Spleen (tissue), 11 donors: ENCODE data around the gene CERS5. TPM values are rescaled to one million over a fixed set of nuclear protein-coding genes. Genes with fewer than 3 reads are reported as not detected.

ENCODE experiments used
- DNase-seq: peaks from one replicate; pipeline ENCODE4 v3.0.0-alpha.2; 2020
- H3K27ac ChIP-seq, 8 donors: fragments of 200-600 bp; sonication (generic) in 7 of 8; 1 replicate in 4 of 8; 2 replicates in 4 of 8; pipeline versions ENCODE4 v1.5.0 to v1.8.0; 2016 to 2021; ENCODE audit warnings: inconsistent platforms in 4 of 8, mild to moderate bottlenecking in 4 of 8, moderate library complexity in 1 of 8
- H3K27me3 ChIP-seq, 7 donors: fragments of 200-600 bp; sonication (generic) in 6 of 7; replicated peaks in 1 of 7; 1 replicate in 4 of 7; 2 replicates in 3 of 7; pipeline versions ENCODE4 v1.5.0 to v1.8.0; 2016 to 2021; ENCODE audit warnings: inconsistent platforms in 3 of 7, mild to moderate bottlenecking in 1 of 7
- H3K36me3 ChIP-seq, 6 donors: fragments of 200-600 bp; sonication (generic) in 5 of 6; 1 replicate in 4 of 6; 2 replicates in 2 of 6; pipeline versions ENCODE4 v1.5.0 to v1.8.0; 2016 to 2021; ENCODE audit warnings: inconsistent platforms in 2 of 6
- H3K4me1 ChIP-seq, 6 donors: fragments of 200-600 bp; sonication (generic) in 5 of 6; 1 replicate in 3 of 6; 2 replicates in 3 of 6; pipeline versions ENCODE4 v1.5.0 to v1.8.0; 2016 to 2021; ENCODE audit warnings: inconsistent platforms in 3 of 6
- H3K4me3 ChIP-seq, 8 donors: fragments of 200-600 bp; sonication (generic) in 7 of 8; 1 replicate in 4 of 8; 2 replicates in 4 of 8; pipeline versions ENCODE4 v1.5.0 to v1.8.0; 2016 to 2021; ENCODE audit warnings: inconsistent platforms in 4 of 8, mild to moderate bottlenecking in 4 of 8, moderate library complexity in 2 of 8
- H3K9me3 ChIP-seq, 8 donors: fragments of 200-600 bp; sonication (generic) in 7 of 8; 1 replicate in 4 of 8; 2 replicates in 4 of 8; pipeline versions ENCODE4 v1.5.0 to v1.8.0; 2016 to 2021; ENCODE audit warnings: inconsistent platforms in 4 of 8
- CTCF ChIP-seq, 11 experiments: fragments of 200-600 bp in 7 of 11; fragments of 450-650 bp in 4 of 11; sonication (generic) in 4 of 11; IDR thresholded peaks in 8 of 11; conservative IDR thresholded peaks in 3 of 11; 1 replicate in 7 of 11; 2 replicates in 4 of 11; pipeline versions ENCODE4 v1.4.0 to v1.8.0; 2016 to 2021; ENCODE audit warnings: antibody characterized with exemption in 11 of 11, inconsistent platforms in 4 of 11, mild to moderate bottlenecking in 1 of 11
- POLR2A ChIP-seq, 3 donors: fragments of 450-650 bp; IDR thresholded peaks; one replicate each; pipeline ENCODE4 v1.5.1; 2017; ENCODE audit warnings: antibody characterized with exemption in 3 of 3, mild to moderate bottlenecking in 1 of 3
- POLR2AphosphoS5 ChIP-seq, 3 donors: sonication (generic); formaldehyde crosslinking; IDR thresholded peaks; one replicate each; pipeline ENCODE4 v1.5.1; 2017; ENCODE audit warnings: antibody characterized with exemption in 3 of 3
- WGBS, 5 donors: extraction: QIAGEN DNeasy Blood & Tissue Kit in 3 of 5; methylation state at CpG; one replicate each; pipeline versions ENCODE4 v1.1.5 to v1.1.7; 2013 to 2018; 5-methylcytosine and 5-hydroxymethylcytosine counted together
- intact Hi-C: fragments of 100-400 bp; cut with DNase I; formaldehyde crosslinking; loops from one replicate; pipeline ENCODE4 v1.15.0; 2023; ENCODE audit warnings: low total_unique reads
- polyA plus RNA-seq, 3 donors: library from polyadenylated mRNA; stranded (reverse); fragments of 200-250 nt; gene quantifications; one replicate each; pipeline ENCODE4 v1.2.1, GENCODE V29; 2013
- total RNA-seq, 7 donors: library from RNA; depleted of rRNA in 3 of 7; stranded (reverse); fragments of >200 nt in 3 of 7; fragmentation: NEBNext Ultra II Directional in 4 of 7; extraction: Animal tissue kit (Norgen Biotek cat#: 25700) in 4 of 7; gene quantifications; one replicate each; pipeline versions ENCODE4 v1.1.0 to v1.2.1, GENCODE V29; 2016 to 2021
- donor health status: healthy with polysubstance abuse.
- donor health status: DM: no; HTN: no; CAD: no; lungs with moderate emphysema.
- donor health status: DM: no; HTN: no; CAD: no.
- donor health status: Bipolar disorder and iron deficiency.
- donor health status: healthy.
- donor health status: DM: no; HTN: no; CAD: no.
- donor health status: DM: yes; HTN: yes; CAD: no.

Gene CERS5
- total and polyA plus RNA-seq, 10 donors = 21.8 to 90.8 (median 43.6) TPM

DNA sequence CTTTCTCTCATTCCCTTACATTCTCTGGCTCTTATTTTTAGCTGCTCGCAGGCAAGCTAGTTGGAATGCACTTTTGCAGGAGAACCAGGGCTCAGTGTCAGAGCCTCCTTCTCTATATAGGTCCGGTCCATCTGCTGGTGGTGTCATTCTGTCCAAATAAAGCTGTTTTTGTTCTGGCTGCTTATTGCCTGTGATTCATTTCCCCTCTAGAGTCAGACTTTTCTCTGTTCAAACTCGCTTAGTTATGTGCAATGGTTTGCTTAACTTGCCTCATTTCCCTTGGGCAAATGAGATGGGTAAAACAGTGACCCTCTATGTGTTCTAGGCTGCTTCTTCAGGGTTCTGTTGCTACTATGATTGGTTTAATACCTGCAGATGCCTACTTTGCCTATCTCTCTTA lies 79.2 kb downstream of the CERS5 start:
- Histone ChIP-seq H3K27ac (peak overlapping the region in 3 of 8 donors; percentile 28 to 99 (median 31)), H3K36me3 (peaks cover 7 to 67% (median 57%) of the 10 kb centered on the region in 6 donors), H3K4me1 (peaks cover 7 to 53% (median 41%) of the 10 kb centered on the region in 6 donors), H3K4me3 (no peak overlapping the region), H3K9me3 (no peaks in the 10 kb centered on the region), H3K27me3 (no peaks in the 10 kb centered on the region)
- DNase-seq = no peak
- WGBS, 5 donors = 72 to 84% (median 73%) methylated on average over 3 of the region's 3 CpGs
- TF ChIP-seq POLR2AphosphoS5 (IDR thresholded peaks at IDR 0.05) = no peak
- no peak for TF ChIP-seq POLR2A (IDR thresholded peaks at IDR 0.05)
- TF ChIP-seq CTCF (IDR thresholded peaks at IDR 0.05 in 8 of 11, conservative IDR thresholded peaks at IDR 0.05 in 3 of 11) = no peak
- intact Hi-C loops = loop anchor here (5.0 kb wide), 1 partner anchor 79 kb away; the partner anchor contains the start of gene CERS5

DNA sequence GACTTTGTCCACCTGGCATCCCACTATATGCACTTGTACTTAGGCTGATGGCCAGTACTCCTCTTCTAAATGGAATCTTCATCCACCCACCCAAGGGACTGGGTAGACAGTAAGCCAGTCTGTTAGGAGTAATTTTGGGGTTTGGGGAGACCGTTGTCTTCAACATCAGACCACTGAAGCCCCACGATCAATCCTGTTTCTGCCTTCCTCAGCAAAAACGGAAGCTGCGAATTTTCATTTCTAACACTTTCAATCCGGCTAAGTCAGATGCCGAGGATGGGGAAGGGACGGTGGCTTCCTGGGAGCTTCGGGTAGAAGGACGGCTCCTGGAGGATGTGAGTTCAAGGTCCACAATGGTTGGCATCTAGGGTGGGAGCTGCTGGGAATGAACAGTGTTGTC lies 80.0 kb downstream of the CERS5 start:
- no peaks in the 10 kb centered on the region for H3K9me3 ChIP-seq
- H3K36me3 ChIP-seq = peaks cover 7 to 58% (median 49%) of the 10 kb centered on the region in 6 donors
- peak overlapping the region in 1 of 8 donors; percentile 99 for H3K27ac ChIP-seq
- H3K27me3 ChIP-seq = no peaks in the 10 kb centered on the region
- WGBS, 5 donors = 75 to 94% (median 85%) methylated on average over 9 of the region's 9 CpGs
- TF ChIP-seq CTCF (IDR thresholded peaks at IDR 0.05 in 8 of 11, conservative IDR thresholded peaks at IDR 0.05 in 3 of 11) (no peak), POLR2A (IDR thresholded peaks at IDR 0.05) (no peak), POLR2AphosphoS5 (IDR thresholded peaks at IDR 0.05) (no peak)
- intact Hi-C loops = loop anchor here (5.0 kb wide), 1 partner anchor 80 kb away; the partner anchor contains the start of gene CERS5
- peak; percentile 31 for DNase-seq
- no peak overlapping the region for H3K4me3 ChIP-seq
- peaks cover 7 to 53% (median 41%) of the 10 kb centered on the region in 6 donors for H3K4me1 ChIP-seq

DNA sequence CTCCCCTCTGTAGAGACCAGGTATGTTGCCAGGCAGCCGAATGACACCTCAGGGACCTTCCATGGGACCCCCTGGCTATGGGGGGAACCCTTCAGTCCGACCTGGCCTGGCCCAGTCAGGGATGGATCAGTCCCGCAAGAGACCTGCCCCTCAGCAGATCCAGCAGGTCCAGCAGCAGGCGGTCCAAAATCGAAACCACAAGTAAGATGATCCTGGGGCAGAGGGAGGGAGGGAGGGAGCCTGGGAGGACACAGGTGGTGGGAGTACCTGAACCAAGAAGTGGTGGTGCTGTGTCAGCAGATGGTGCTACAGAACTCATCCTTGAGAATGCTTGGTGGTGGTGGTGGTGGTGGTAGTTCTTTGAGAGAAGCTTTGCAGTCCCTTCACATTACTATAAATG lies 81.0 kb downstream of the CERS5 start:
- Histone ChIP-seq H3K27me3 (peaks cover 0 to under 1% (median 0%) of the 10 kb centered on the region in 7 donors), H3K36me3 (peaks cover 7 to 48% (median 39%) of the 10 kb centered on the region in 6 donors), H3K9me3 (no peaks in the 10 kb centered on the region), H3K4me3 (peak overlapping the region in 7 of 8 donors; percentile 74 to 97 (median 88)), H3K27ac (peak overlapping the region in 6 of 8 donors; percentile 95 to 99 (median 98)), H3K4me1 (peaks cover 7 to 54% (median 41%) of the 10 kb centered on the region in 6 donors)
- TF ChIP-seq POLR2AphosphoS5 (IDR thresholded peaks at IDR 0.05) = no peak
- TF ChIP-seq POLR2A (IDR thresholded peaks at IDR 0.05) = no peak
- TF ChIP-seq CTCF (IDR thresholded peaks at IDR 0.05 in 8 of 11, conservative IDR thresholded peaks at IDR 0.05 in 3 of 11) = no peak
- DNase-seq = peak; percentile 77
- intact Hi-C loops = loop anchor here (5.0 kb wide), 1 partner anchor 81 kb away; the partner anchor contains the start of gene CERS5
- WGBS, 5 donors = 84 to 93% (median 87%) methylated on average over 5 of the region's 5 CpGs

DNA sequence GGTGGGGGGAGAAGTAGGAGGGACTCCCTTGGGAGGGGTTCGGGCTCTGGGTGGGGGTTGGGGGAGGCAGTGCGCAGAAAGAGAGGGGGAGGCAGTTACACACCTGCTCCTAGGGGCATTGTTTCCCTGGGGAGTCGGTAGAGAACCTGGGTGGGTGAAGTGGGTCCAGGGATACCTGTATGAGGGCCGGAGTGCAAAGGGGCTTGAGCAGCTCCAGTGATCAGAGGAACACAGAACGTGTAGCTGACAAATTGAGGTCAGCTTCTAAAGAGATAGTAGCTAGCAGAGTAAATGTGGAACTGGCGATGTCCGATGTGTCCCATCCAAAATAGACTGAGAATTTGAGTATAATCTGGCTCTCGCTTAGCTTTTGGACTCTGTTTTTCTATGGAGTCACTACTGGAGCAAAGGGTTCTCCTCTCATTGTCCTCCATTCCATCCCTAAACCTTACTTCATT lies 81.5 kb downstream of the CERS5 start:
- Histone ChIP-seq H3K4me3 (peak overlapping the region; percentile 71 to 97 (median 84)), H3K9me3 (no peaks in the 10 kb centered on the region), H3K36me3 (peaks cover 7 to 43% (median 34%) of the 10 kb centered on the region in 6 donors), H3K4me1 (peaks cover 7 to 59% (median 43%) of the 10 kb centered on the region in 6 donors), H3K27me3 (peaks cover 0 to 3% (median 0%) of the 10 kb centered on the region in 7 donors), H3K27ac (peak overlapping the region; percentile 90 to 99 (median 97))
- no peak for DNase-seq
- 10 to 22% (median 15%) methylated on average over 8 of the region's 8 CpGs for WGBS, 5 donors
- TF ChIP-seq POLR2A (IDR thresholded peaks at IDR 0.05) (no peak), CTCF (IDR thresholded peaks at IDR 0.05 in 8 of 11, conservative IDR thresholded peaks at IDR 0.05 in 3 of 11) (no peak), POLR2AphosphoS5 (IDR thresholded peaks at IDR 0.05) (no peak)
- intact Hi-C loops = loop anchor here (5.0 kb wide), 1 partner anchor 82 kb away; the partner anchor contains the start of gene CERS5
